Right lobe of liver (tissue), 4 donors: ENCODE results near the gene TMEFF2.

Experiments
- CTCF ChIP-seq, 4 donors: fragments of 200-600 bp in 3 of 4; fragments of 450-650 bp in 1 of 4; IDR thresholded peaks; one replicate each; pipeline versions ENCODE4 v1.5.1 to v1.8.0; 2016 to 2022; ENCODE audit warnings: antibody characterized with exemption in 4 of 4, mild to moderate bottlenecking in 2 of 4
- POLR2A ChIP-seq: fragments of 450-650 bp; IDR thresholded peaks from one replicate; pipeline ENCODE4 v1.6.1; 2017; ENCODE audit warnings: antibody characterized with exemption, mild to moderate bottlenecking
- donor health status: DM: no; HTN: no; CAD: no.
- donor health status: DM: no; HTN: no; CAD: no.
- donor health status: DM: no; HTN: yes; CAD: no.

- TF ChIP-seq CTCF (IDR thresholded peaks at IDR 0.05) (no peak), POLR2A (no peak)
These were observed 46.5 kb downstream of the TMEFF2 start for GRCh38 chr2:192148241-192148619.
